HepG2 (cell line): ENCODE measurements around the gene CASKIN2. TPM values are rescaled to one million over a fixed set of nuclear protein-coding genes. Genes with fewer than 3 reads are reported as not detected.

ENCODE experiments used
- ATAD3A ChIP-seq: sonication (generic); formaldehyde crosslinking; IDR thresholded peaks from 2 replicates; pipeline ENCODE4 v1.4.0; 2020; ENCODE audit warnings: missing genetic modification reagents
- BORCS8-MEF2B ChIP-seq: sonication (generic); formaldehyde crosslinking; IDR thresholded peaks from 2 replicates; pipeline ENCODE4 v1.8.0; 2022; ENCODE audit warnings: mild to moderate bottlenecking, missing genetic modification reagents
- CHD2 ChIP-seq: IDR thresholded peaks from 2 replicates; pipeline ENCODE4 v1.6.1; 2011; ENCODE audit warnings: low read depth, low read length, improper control_type of control experiment
- CREB1 ChIP-seq, 2 experiments: fragments of 450-650 bp in 1 of 2; IDR thresholded peaks; 2 replicates each; pipeline ENCODE4 v1.6.1; 2016 to 2017; ENCODE audit warnings: control low read depth in 1 of 2, mild to moderate bottlenecking in 1 of 2, missing compliant biosample characterization in 1 of 2, missing genetic modification characterization in 1 of 2
- ELF3 ChIP-seq: IDR thresholded peaks from 2 replicates; pipeline ENCODE4 v1.6.1; 2016; ENCODE audit warnings: missing genetic modification reagents, missing compliant biosample characterization
- HNF4A ChIP-seq: sonication (generic); formaldehyde crosslinking; IDR thresholded peaks from 2 replicates; pipeline ENCODE4 v1.4.0; 2020; ENCODE audit warnings: missing genetic modification reagents
- ISX ChIP-seq: sonication (generic); formaldehyde crosslinking; conservative IDR thresholded peaks from 2 replicates; pipeline ENCODE4 v1.5.0; 2020; ENCODE audit warnings: missing genetic modification reagents
- MLLT10 ChIP-seq: sonication (generic); formaldehyde crosslinking; IDR thresholded peaks from 2 replicates; pipeline ENCODE4 v1.4.0; 2020; ENCODE audit warnings: missing genetic modification reagents
- NCOA5 ChIP-seq: sonication (generic); formaldehyde crosslinking; IDR thresholded peaks from 2 replicates; pipeline ENCODE4 v1.4.0; 2020; ENCODE audit warnings: missing genetic modification reagents
- NFE2L2 ChIP-seq: fragments of 150-350 bp; IDR thresholded peaks from 2 replicates; pipeline ENCODE4 v1.6.1; 2014; ENCODE audit warnings: low read length
- RORA ChIP-seq: sonication (generic); formaldehyde crosslinking; IDR thresholded peaks from 2 replicates; pipeline ENCODE4 v1.5.0; 2020; ENCODE audit warnings: mild to moderate bottlenecking, missing genetic modification reagents, moderate library complexity
- SAFB2 ChIP-seq: sonication (generic); formaldehyde crosslinking; IDR thresholded peaks from 2 replicates; pipeline ENCODE4 v1.5.1; 2020; ENCODE audit warnings: missing genetic modification reagents, low read depth, mild to moderate bottlenecking, borderline replicate concordance
- TFAP4 ChIP-seq: sonication (generic); IDR thresholded peaks from 2 replicates; pipeline ENCODE4 v1.6.1; 2016; ENCODE audit warnings: low read depth, borderline replicate concordance
- ZBTB14 ChIP-seq: sonication (generic); formaldehyde crosslinking; IDR thresholded peaks from 2 replicates; pipeline ENCODE4 v1.4.0; 2020; ENCODE audit warnings: missing genetic modification reagents
- ZNF296 ChIP-seq: sonication (generic); formaldehyde crosslinking; conservative IDR thresholded peaks from 2 replicates; pipeline ENCODE4 v1.5.0; 2020; ENCODE audit warnings: mild to moderate bottlenecking, missing genetic modification reagents
- ZNF350 ChIP-seq: sonication (generic); formaldehyde crosslinking; IDR thresholded peaks from 2 replicates; pipeline ENCODE4 v1.4.0; 2020; ENCODE audit warnings: mild to moderate bottlenecking, low read depth, missing genetic modification reagents, borderline replicate concordance
- ZNF549 ChIP-seq: sonication (generic); formaldehyde crosslinking; IDR thresholded peaks from 2 replicates; pipeline ENCODE4 v1.5.0; 2020; ENCODE audit warnings: missing genetic modification reagents
- ZNF589 ChIP-seq: sonication (generic); formaldehyde crosslinking; conservative IDR thresholded peaks from 2 replicates; pipeline ENCODE4 v1.8.0; 2022; ENCODE audit warnings: mild to moderate bottlenecking, moderate library complexity, missing genetic modification reagents
- ZNF598 ChIP-seq: sonication (generic); formaldehyde crosslinking; IDR thresholded peaks from 2 replicates; pipeline ENCODE4 v1.5.1; 2020; ENCODE audit warnings: mild to moderate bottlenecking, missing genetic modification reagents, borderline replicate concordance
- ZNF629 ChIP-seq: sonication (generic); formaldehyde crosslinking; conservative IDR thresholded peaks from 2 replicates; pipeline ENCODE4 v1.5.0; 2020; ENCODE audit warnings: missing genetic modification reagents
- ZSCAN21 ChIP-seq: sonication (generic); formaldehyde crosslinking; IDR thresholded peaks from 2 replicates; pipeline ENCODE4 v1.8.0; 2022; ENCODE audit warnings: mild to moderate bottlenecking, missing genetic modification reagents, moderate library complexity, borderline replicate concordance
- polyA plus RNA-seq, 8 experiments: library from polyadenylated mRNA; depleted of rRNA in 3 of 8; stranded (reverse) in 7 of 8; unstranded in 1 of 8; fragments of >200 nt; fragmentation: Illumina TruSeq in 4 of 8; extraction: Trizol in 4 of 8; gene quantifications; 2 replicates each; pipeline versions ENCODE4 v1.2.1 to v1.2.3, GENCODE V29; 2011 to 2016; ENCODE audit warnings: low read depth in 4 of 8, missing spikeins in 1 of 8, mixed read lengths in 1 of 8; ENCODE audit not compliant: insufficient read depth in 1 of 8
- total RNA-seq, 5 experiments: library from RNA; depleted of rRNA; stranded (reverse); fragments of >200 nt; fragmentation: Illumina TruSeq; extraction: Trizol; gene quantifications; 2 replicates each; pipeline ENCODE4 v1.2.3, GENCODE V29; 2016; ENCODE audit warnings: low read depth in 1 of 5
- TF ChIP-seq, protein P1 (sequence below): IDR thresholded peaks from 2 replicates; pipeline ENCODE4 v1.6.1; 2016; ENCODE audit warnings: mild to moderate bottlenecking, missing biosample characterization, missing genetic modification reagents
- TF ChIP-seq, protein P2 (sequence below): sonication (generic); formaldehyde crosslinking; IDR thresholded peaks from 2 replicates; pipeline ENCODE4 v1.4.0; 2020; ENCODE audit warnings: missing genetic modification reagents, borderline replicate concordance

CASKIN2 gene
- total and polyA plus RNA-seq, 2 of the 13 experiments (the other 11 are each of a cell fraction or from before 2014, with no cell fraction given), result 5.2 to 7.8 TPM

GRCh38 chr17:75549246-75550138, 34.2 kb upstream of the CASKIN2 start (continued):
- TF ChIP-seq TFAP4 (peak; percentile 82; the same call in 1 of the 2 replicates), ZNF629 (no peak), CREB1 (IDR thresholded peaks at IDR 0.05) (no peak), CREB1 (CRISPR knock-in tag; IDR thresholded peaks at IDR 0.05) (0 out of 2 replicates have a peak, but pooled peaks have one; percentile 26), ATAD3A (CRISPR knock-in tag) (no peak), ZNF598 (CRISPR knock-in tag) (peak; percentile 54; the same call in 1 of the 2 replicates), ZNF350 (CRISPR knock-in tag) (peak; percentile 82; the same call in 1 of the 2 replicates), CHD2 (no peak), HNF4A (0 out of 2 replicates have a peak, but pooled peaks have one; percentile 25), SAFB2 (CRISPR knock-in tag) (peak; percentile 74; the same call in 1 of the 2 replicates), NFE2L2 (no peak), MLLT10 (no peak), ZBTB14 (CRISPR knock-in tag) (no peak), BORCS8-MEF2B (CRISPR knock-in tag) (peak; percentile 80; the same call in 1 of the 2 replicates), ZNF296 (CRISPR knock-in tag) (no peak; the same call in 1 of the 2 replicates), ZNF589 (CRISPR knock-in tag) (no peak), NCOA5 (no peak), ZNF549 (CRISPR knock-in tag) (no peak), ELF3 (CRISPR knock-in tag) (peak; percentile 25; the same call in 1 of the 2 replicates), RORA (CRISPR knock-in tag) (no peak), ISX (CRISPR knock-in tag) (no peak), ZSCAN21 (peak; percentile 84)
- TF ChIP-seq, protein P1, sequence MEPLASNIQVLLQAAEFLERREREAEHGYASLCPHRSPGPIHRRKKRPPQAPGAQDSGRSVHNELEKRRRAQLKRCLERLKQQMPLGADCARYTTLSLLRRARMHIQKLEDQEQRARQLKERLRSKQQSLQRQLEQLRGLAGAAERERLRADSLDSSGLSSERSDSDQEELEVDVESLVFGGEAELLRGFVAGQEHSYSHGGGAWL (CRISPR knock-in tag), result peak; percentile 26; the same call in 1 of the 2 replicates
- TF ChIP-seq, protein P2, sequence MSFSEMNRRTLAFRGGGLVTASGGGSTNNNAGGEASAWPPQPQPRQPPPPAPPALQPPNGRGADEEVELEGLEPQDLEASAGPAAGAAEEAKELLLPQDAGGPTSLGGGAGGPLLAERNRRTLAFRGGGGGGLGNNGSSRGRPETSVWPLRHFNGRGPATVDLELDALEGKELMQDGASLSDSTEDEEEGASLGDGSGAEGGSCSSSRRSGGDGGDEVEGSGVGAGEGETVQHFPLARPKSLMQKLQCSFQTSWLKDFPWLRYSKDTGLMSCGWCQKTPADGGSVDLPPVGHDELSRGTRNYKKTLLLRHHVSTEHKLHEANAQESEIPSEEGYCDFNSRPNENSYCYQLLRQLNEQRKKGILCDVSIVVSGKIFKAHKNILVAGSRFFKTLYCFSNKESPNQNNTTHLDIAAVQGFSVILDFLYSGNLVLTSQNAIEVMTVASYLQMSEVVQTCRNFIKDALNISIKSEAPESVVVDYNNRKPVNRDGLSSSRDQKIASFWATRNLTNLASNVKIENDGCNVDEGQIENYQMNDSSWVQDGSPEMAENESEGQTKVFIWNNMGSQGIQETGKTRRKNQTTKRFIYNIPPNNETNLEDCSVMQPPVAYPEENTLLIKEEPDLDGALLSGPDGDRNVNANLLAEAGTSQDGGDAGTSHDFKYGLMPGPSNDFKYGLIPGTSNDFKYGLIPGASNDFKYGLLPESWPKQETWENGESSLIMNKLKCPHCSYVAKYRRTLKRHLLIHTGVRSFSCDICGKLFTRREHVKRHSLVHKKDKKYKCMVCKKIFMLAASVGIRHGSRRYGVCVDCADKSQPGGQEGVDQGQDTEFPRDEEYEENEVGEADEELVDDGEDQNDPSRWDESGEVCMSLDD, result no peak
